GM19328 (cell line): ENCODE results near the gene OAT.
A peak's percentile ranks its signal among the peaks of the same experiment; 100 is the strongest.

Experiments
- ATAC-seq: cut with Tn5 transposase; IDR thresholded peaks from one replicate; pipeline ENCODE4 v1.9.1; 2021; ENCODE audit warnings: mild to moderate bottlenecking, moderate library complexity; ENCODE audit not compliant: unreplicated experiment

Gene OAT

GRCh38 chr10:124418726-124419501, at the start of gene OAT:
Gene OAT (minus strand): TSS chr10:124418923. CDS start chr10:124412171, 6,752 bp downstream.
- peak; percentile 95 for ATAC-seq

GRCh38 chr10:124467165-124467564, 48.4 kb upstream of the OAT start:
- ATAC-seq: no peak

DNA sequence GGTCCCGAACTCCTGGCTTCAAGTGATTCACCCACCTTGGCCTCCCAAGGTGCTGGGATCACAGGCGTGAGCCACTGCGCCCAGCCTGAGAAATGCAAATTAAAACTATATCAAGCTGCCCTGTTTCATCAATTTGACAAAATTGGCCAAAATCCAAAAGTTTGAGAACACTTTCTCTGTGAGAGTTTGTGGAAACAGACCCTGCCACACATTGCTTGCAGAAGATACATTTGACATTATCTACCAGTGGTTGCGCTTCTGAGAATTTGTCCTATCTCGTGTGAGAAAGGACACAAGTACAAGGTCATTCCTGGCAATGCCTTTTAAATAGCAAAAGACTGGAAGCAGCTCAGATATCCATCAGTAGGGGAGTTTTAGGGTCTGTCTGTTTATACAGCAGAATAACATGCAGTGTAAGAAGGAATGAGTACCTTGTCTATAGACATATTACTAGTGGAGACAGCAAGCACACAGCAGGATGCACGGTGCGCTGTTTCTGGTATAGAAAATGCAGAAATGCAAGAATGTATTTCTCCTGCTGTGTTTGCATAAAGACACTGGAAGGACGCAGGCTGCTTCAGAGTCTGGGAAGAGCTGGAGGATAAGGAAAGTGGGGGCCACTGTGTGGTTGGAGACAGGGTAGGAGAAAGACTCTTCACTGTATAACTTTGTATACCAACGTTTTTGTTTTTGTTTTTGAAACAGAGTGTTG, 47.2 kb upstream of the OAT start:
- ATAC-seq: no peak

GRCh38 chr10:124465003-124465776, 46.5 kb upstream of the OAT start:
- no peak for ATAC-seq

GRCh38 chr10:124464028-124464965, 45.6 kb upstream of the OAT start:
- no peak for ATAC-seq

GRCh38 chr10:124462348-124462695, 43.6 kb upstream of the OAT start:
- ATAC-seq: no peak

DNA sequence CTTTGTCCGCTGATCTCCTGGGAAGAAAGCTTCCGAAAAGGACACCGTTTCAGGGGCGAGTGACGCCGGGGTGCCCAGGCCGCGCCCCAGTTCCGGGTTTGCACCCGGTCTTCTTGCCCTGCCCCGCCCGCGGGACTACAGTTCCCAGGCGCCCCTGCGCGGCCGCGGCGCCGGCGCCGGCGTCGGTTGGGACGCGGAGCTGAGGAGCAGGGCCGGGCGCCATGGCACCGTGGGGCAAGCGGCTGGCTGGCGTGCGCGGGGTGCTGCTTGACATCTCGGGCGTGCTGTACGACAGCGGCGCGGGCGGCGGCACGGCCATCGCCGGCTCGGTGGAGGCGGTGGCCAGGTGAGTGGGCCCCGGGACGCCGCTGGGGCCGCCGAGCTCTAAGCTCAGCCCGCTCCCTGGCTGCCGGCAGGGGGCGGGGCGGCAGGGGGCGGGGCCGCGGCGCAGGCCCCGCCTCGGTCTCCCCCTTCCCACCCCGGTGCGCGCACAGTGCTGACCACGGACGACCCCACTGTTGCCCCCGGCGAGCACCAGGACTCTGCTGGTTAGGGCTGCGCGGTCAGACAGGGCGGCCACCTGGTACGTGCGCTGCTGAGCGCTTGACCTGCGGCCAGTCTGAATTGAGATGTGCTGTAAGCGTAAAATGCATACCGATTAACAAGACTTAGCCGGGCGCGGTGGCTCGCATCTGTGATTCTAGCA, 43.1 kb upstream of the OAT start, which contains the start of gene LHPP:
Gene LHPP (plus strand): TSS at position 182 of the 706 bp plus-strand sequence. CDS start 40 bp downstream, at position 222.
- ATAC-seq: peak; percentile 93

DNA sequence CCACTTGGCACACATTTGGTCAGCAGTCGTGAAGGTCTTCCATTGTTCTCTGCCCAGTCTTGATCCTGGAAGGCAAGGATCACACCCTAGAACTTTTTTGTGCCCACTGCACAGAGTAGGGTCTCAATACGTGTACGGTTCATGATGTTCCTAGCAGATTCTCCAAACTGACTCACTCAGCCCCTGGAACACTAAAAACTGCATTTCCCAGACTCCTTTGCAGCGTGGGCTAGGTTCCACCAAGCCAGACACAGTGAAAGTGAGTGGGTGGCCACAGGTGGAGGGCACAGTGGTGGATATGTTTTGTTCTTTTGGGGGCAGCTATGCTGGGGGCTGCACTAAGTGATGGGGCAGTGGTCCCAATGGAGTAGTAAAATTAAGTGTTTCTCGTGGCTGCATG, 41.4 kb upstream of the OAT start:
- no peak for ATAC-seq

- no peak for ATAC-seq
Measured at GRCh38 chr10:124459395-124459794, 40.7 kb upstream of the OAT start.

DNA sequence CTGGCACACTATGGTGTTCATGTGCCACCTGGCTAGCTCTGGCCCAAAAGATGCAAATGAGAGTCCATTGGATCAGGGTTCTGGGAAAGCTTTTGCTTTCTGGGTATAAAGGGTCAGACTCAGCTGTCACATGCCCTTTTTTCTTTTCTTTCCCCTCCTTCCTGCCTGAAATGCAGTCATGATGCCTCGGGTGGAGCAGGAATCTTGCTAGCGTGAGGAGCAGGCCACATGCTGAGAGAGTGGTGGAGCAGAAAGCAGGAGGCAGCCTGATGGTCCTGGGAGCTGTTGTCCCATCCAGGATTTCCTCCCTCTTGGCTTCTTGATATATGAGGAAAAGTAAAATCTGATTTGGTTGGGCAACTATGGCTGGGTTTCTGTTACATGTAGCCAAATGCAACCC, 40.2 kb upstream of the OAT start:
- ATAC-seq: no peak

- no peak for ATAC-seq
Measured at GRCh38 chr10:124458473-124458872, 39.8 kb upstream of the OAT start.

- ATAC-seq: no peak
Measured at GRCh38 chr10:124455441-124455840, 36.7 kb upstream of the OAT start.

GRCh38 chr10:124453960-124454610, 35.4 kb upstream of the OAT start:
- no peak for ATAC-seq

GRCh38 chr10:124451276-124451675, 32.6 kb upstream of the OAT start:
- no peak for ATAC-seq

DNA sequence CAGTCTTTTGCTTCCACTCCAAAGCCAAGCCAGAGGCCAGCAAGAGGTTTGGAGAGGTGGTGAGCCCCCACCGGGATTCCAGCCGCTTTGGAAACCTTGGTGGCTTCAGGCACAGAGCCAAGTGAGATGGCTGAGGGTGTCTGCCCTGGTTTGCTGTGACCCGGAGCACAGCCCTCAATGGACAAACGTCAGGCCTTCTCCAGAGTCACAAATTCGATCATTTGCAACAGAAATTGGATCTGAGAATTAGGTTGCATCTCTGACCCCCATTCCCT, 32.0 kb upstream of the OAT start:
- ATAC-seq: no peak

- ATAC-seq: no peak
Measured at GRCh38 chr10:124450012-124450782, 31.5 kb upstream of the OAT start, which contains the start of gene NKX1-2. Gene NKX1-2 (minus strand): TSS chr10:124450035. CDS start chr10:124449943, 92 bp downstream.

DNA sequence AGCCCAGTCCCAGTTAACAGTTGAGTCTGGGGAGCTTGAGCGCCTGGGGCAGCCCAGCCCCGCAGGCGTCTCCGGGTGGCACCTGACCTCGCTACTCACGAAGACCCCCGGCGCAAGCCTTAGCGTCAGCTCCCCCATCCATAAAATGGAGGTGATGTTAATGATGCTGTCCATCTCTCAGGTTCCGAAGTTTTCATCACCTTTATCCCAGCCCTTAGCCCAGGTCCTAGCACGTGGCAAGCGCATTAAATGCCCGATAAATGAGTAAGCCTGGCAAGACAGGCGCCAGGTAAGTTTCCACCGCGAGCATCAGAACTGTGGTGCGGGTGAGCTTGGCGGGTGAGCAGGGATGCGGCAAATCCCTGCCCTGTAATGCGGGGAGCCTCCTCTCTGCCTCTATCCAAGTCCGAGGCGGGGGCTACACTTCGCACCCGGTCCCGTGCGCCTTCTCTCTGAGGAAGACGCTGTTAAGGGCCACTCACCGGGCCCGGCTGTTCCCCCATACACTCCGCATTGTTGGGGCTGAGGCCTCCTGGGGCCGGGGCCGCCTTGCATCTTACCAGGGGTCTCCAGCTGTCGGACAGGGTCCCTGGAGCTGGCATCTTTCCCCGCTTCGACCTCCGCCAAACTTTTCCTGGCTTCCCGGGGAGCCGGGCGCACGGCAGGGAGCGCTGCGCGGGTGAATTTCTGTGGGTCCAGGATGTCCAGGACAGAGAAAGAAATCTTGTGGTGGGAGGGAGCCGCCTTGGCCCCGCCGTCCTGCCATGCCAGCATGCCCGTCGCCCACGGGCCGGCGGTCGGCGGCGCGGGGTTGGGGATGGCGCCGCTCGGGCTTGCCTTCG, 30.7 kb upstream of the OAT start:
- no peak for ATAC-seq

- ATAC-seq: no peak
Measured at GRCh38 chr10:124448696-124449169, 30.0 kb upstream of the OAT start.
